Suprapubic skin (tissue), 4 donors: ENCODE results near the gene CHIA.

Experiments
- POLR2A ChIP-seq, 2 donors: fragments of 450-650 bp; IDR thresholded peaks; one replicate each; pipeline ENCODE4 v1.6.1; 2017; ENCODE audit warnings: antibody characterized with exemption in 2 of 2, mild to moderate bottlenecking in 2 of 2, moderate library complexity in 2 of 2
- POLR2AphosphoS5 ChIP-seq, 3 donors: sonication (generic); formaldehyde crosslinking; IDR thresholded peaks; one replicate each; pipeline ENCODE4 v1.6.1; 2017; ENCODE audit warnings: antibody characterized with exemption in 3 of 3
- TF ChIP-seq, protein P1 (sequence below), 2 donors: fragments of 200-600 bp in 1 of 2; fragments of 450-650 bp in 1 of 2; sonication (generic) in 1 of 2; IDR thresholded peaks; one replicate each; pipeline ENCODE4 v1.5.1; 2016 to 2019; ENCODE audit warnings: antibody characterized with exemption in 2 of 2, mild to moderate bottlenecking in 1 of 2, moderate library complexity in 1 of 2

- TF ChIP-seq POLR2A (IDR thresholded peaks at IDR 0.05): no peak
- TF ChIP-seq, protein P1, sequence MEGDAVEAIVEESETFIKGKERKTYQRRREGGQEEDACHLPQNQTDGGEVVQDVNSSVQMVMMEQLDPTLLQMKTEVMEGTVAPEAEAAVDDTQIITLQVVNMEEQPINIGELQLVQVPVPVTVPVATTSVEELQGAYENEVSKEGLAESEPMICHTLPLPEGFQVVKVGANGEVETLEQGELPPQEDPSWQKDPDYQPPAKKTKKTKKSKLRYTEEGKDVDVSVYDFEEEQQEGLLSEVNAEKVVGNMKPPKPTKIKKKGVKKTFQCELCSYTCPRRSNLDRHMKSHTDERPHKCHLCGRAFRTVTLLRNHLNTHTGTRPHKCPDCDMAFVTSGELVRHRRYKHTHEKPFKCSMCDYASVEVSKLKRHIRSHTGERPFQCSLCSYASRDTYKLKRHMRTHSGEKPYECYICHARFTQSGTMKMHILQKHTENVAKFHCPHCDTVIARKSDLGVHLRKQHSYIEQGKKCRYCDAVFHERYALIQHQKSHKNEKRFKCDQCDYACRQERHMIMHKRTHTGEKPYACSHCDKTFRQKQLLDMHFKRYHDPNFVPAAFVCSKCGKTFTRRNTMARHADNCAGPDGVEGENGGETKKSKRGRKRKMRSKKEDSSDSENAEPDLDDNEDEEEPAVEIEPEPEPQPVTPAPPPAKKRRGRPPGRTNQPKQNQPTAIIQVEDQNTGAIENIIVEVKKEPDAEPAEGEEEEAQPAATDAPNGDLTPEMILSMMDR (IDR thresholded peaks at IDR 0.05): no peak
- no peak for TF ChIP-seq POLR2AphosphoS5 (IDR thresholded peaks at IDR 0.05)
Measured at GRCh38 chr1:111366256-111366655, 75.6 kb downstream of the CHIA start.
